K562 (cell line): ENCODE data around the gene PRCC. TPM values are rescaled to one million over a fixed set of nuclear protein-coding genes. Genes with fewer than 3 reads are reported as not detected.

Experiments
- BCOR ChIP-seq: fragments of 450-650 bp; IDR thresholded peaks from 2 replicates; pipeline ENCODE4 v1.6.1; 2016
- CBX5 ChIP-seq: IDR thresholded peaks from 2 replicates; pipeline ENCODE4 v1.6.1; 2014; ENCODE audit warnings: low read depth, borderline replicate concordance
- EGR1 ChIP-seq: fragments of 450-650 bp; conservative IDR thresholded peaks from 2 replicates; pipeline ENCODE4 v1.6.1; 2017; ENCODE audit warnings: mild to moderate bottlenecking
- EZH2 ChIP-seq: IDR thresholded peaks from 2 replicates; pipeline ENCODE4 v1.6.1; 2012; ENCODE audit warnings: low read depth, mild to moderate bottlenecking, inconsistent platforms, low read length, borderline replicate concordance
- HINFP ChIP-seq: fragments of 450-650 bp; conservative IDR thresholded peaks from 2 replicates; pipeline ENCODE4 v1.6.1; 2016; ENCODE audit warnings: missing genetic modification characterization, low read depth, mild to moderate bottlenecking, control low read depth, missing compliant biosample characterization
- JUN ChIP-seq, 2 experiments: sonication (generic) in 1 of 2; formaldehyde crosslinking in 1 of 2; IDR thresholded peaks; 2 replicates each; pipeline versions ENCODE4 v1.6.1 to v1.8.0; 2012 to 2022; ENCODE audit warnings: borderline replicate concordance in 2 of 2, mild to moderate bottlenecking in 2 of 2, improper control_type of control experiment in 1 of 2, low read depth in 1 of 2, low read length in 1 of 2, missing genetic modification reagents in 1 of 2
- KAT2B ChIP-seq: IDR thresholded peaks from one replicate; pipeline ENCODE4 v1.6.1; 2012; ENCODE audit warnings: low read depth, mild to moderate bottlenecking, control low read depth, inconsistent platforms, low read length, moderate library complexity
- MEF2D ChIP-seq: conservative IDR thresholded peaks from 2 replicates; pipeline ENCODE4 v1.6.1; 2016; ENCODE audit warnings: low read depth, missing genetic modification characterization, missing compliant biosample characterization
- MEIS2 ChIP-seq: fragments of 450-650 bp; IDR thresholded peaks from 2 replicates; pipeline ENCODE4 v1.6.1; 2014; ENCODE audit warnings: mild to moderate bottlenecking; ENCODE audit not compliant: partially characterized antibody
- NELFE ChIP-seq: IDR thresholded peaks from 2 replicates; pipeline ENCODE4 v1.6.1; 2011; ENCODE audit warnings: mild to moderate bottlenecking; ENCODE audit not compliant: insufficient read depth, insufficient read length
- NR3C1 ChIP-seq: sonication (generic); formaldehyde crosslinking; IDR thresholded peaks from 2 replicates; pipeline ENCODE4 v1.8.1; 2022; ENCODE audit warnings: missing genetic modification reagents
- RFX1 ChIP-seq: fragments of 450-650 bp; IDR thresholded peaks from 2 replicates; pipeline ENCODE4 v1.6.1; 2016; ENCODE audit warnings: mild to moderate bottlenecking, moderate library complexity
- SPI1 ChIP-seq: IDR thresholded peaks from 2 replicates; pipeline ENCODE4 v1.6.1; 2011; ENCODE audit warnings: low read depth, low read length, control low read depth, borderline replicate concordance
- TRIM28 ChIP-seq: fragments of 450-650 bp; IDR thresholded peaks from 2 replicates; pipeline ENCODE4 v1.6.1; 2017
- ZFP36 ChIP-seq: fragments of 150-350 bp; IDR thresholded peaks from 2 replicates; pipeline ENCODE4 v1.6.1; 2018; ENCODE audit warnings: low read length, low read depth; ENCODE audit not compliant: partially characterized antibody
- ZFP91 ChIP-seq: sonication (generic); formaldehyde crosslinking; IDR thresholded peaks from 2 replicates; pipeline ENCODE4 v1.8.0; 2022; ENCODE audit warnings: mild to moderate bottlenecking, missing genetic modification reagents
- ZNF174 ChIP-seq: fragments of 250-450 bp; sonication (Bioruptor Pico); IDR thresholded peaks from 2 replicates; pipeline ENCODE4 v1.4.0; 2020; ENCODE audit warnings: mild to moderate bottlenecking
- ZNF507 ChIP-seq: conservative IDR thresholded peaks from 2 replicates; pipeline ENCODE4 v1.6.1; 2017; ENCODE audit warnings: missing genetic modification characterization, missing compliant biosample characterization
- ZNF586 ChIP-seq: fragments of 450-650 bp; formaldehyde crosslinking; conservative IDR thresholded peaks from 2 replicates; pipeline ENCODE4 v1.4.0; 2020; ENCODE audit warnings: mild to moderate bottlenecking, moderate library complexity
- ZNF609 ChIP-seq: sonication (generic); formaldehyde crosslinking; IDR thresholded peaks from 2 replicates; pipeline ENCODE4 v1.8.1; 2023; ENCODE audit warnings: missing genetic modification reagents, mild to moderate bottlenecking, borderline replicate concordance
- ZNF764 ChIP-seq: fragments of 250-450 bp; sonication (Bioruptor Pico); IDR thresholded peaks from 2 replicates; pipeline ENCODE4 v1.4.0; 2020; ENCODE audit warnings: low read depth, mild to moderate bottlenecking, moderate library complexity
- polyA plus RNA-seq, 8 experiments: library from polyadenylated mRNA; depleted of rRNA in 4 of 8; stranded (reverse) in 5 of 8; unstranded in 3 of 8; fragments of >200 nt; fragmentation: Nextera tagmentation in 2 of 8; fragmentation: Illumina TruSeq in 1 of 8; extraction: Ambion mirVana in 2 of 8; extraction: Trizol in 1 of 8; gene quantifications; 2 replicates each; pipeline versions ENCODE4 v1.2.1 to v1.2.3, GENCODE V29; 2011 to 2014; ENCODE audit warnings: inconsistent platforms in 1 of 8, missing spikeins in 1 of 8
- total RNA-seq, 7 experiments: library from RNA; depleted of rRNA in 6 of 7; stranded (reverse); fragments of >200 nt in 6 of 7; fragmentation: Illumina TruSeq in 2 of 7; extraction: Trizol in 2 of 7; gene quantifications; 2 replicates each; pipeline versions ENCODE4 v1.2.1 to v1.2.3, GENCODE V29; 2011 to 2021; ENCODE audit warnings: low replicate concordance in 1 of 7

PRCC gene
- total and polyA plus RNA-seq, 9 of the 15 experiments (the other 6 are each of a cell fraction or from before 2014, with no cell fraction given) = 23.9 to 201 (median 41.1) TPM

GRCh38 chr1:156746728-156747631 is 20.4 kb upstream of the PRCC start (continued):
- TF ChIP-seq KAT2B = no peak
- no peak for TF ChIP-seq ZFP91 (CRISPR knock-in tag)
- no peak for TF ChIP-seq CBX5
- TF ChIP-seq NR3C1 (CRISPR knock-in tag) = no peak
- no peak for TF ChIP-seq ZNF507
- no peak for TF ChIP-seq EZH2
- no peak for TF ChIP-seq ZFP36
- peak; percentile 94 for TF ChIP-seq RFX1
- no peak for TF ChIP-seq ZNF609
- TF ChIP-seq NELFE = no peak
- TF ChIP-seq EGR1 = peak; percentile 75
- no peak for TF ChIP-seq ZNF174 (CRISPR knock-in tag)
- TF ChIP-seq MEIS2 = no peak
- TF ChIP-seq SPI1 = peak; percentile 24; the same call in 1 of the 2 replicates
- no peak for TF ChIP-seq MEF2D (tag)
- no peak for TF ChIP-seq BCOR
- TF ChIP-seq ZNF586 = no peak
- TF ChIP-seq ZNF764 (CRISPR knock-in tag) = no peak
- TF ChIP-seq JUN (IDR thresholded peaks at IDR 0.05; ENCODE audit: borderline replicate concordance, low read depth, low read length) = no peak
- no peak for TF ChIP-seq JUN (CRISPR knock-in tag; IDR thresholded peaks at IDR 0.05; ENCODE audit: borderline replicate concordance)
- no peak for TF ChIP-seq HINFP (tag)
- TF ChIP-seq TRIM28 = no peak
